Heart left ventricle (tissue), 13 donors: ENCODE data around the gene PLA2G12A.

Experiments
- CTCF ChIP-seq, 12 donors: fragments of 200-600 bp; sonication (generic) in 4 of 12; IDR thresholded peaks; one replicate each; pipeline versions ENCODE4 v1.5.0 to v1.8.0; 2018 to 2022; ENCODE audit warnings: antibody characterized with exemption in 12 of 12, mild to moderate bottlenecking in 5 of 12
- POLR2A ChIP-seq, 2 donors: fragments of 450-650 bp; IDR thresholded peaks; one replicate each; pipeline ENCODE4 v1.6.1; 2017; ENCODE audit warnings: antibody characterized with exemption in 2 of 2, mild to moderate bottlenecking in 2 of 2, moderate library complexity in 2 of 2
- donor health status: ischemic (EF 13 %, LVEDD 7.1; RV severe dilation, severe dysfunction).
- donor health status: DM: no; HTN: yes; CAD: no.
- donor health status: DM: no; HTN: no; CAD: no.
- donor health status: ischemic (EF 25% LVEDD 6.9; RV normal size, moderate dysfunction).
- donor health status: ischemic (EF 25% LVEDD 5.7; RV mildly dilated, moderate dysfunction).
- donor health status: ischemic (EF 35%, LVEDD 5.7; RV mildly dilated, moderate dysfunction).
- donor health status: nonischemic (EF 11% LVEDD 7.7; RV severe dilation, severe dysfunction).
- donor health status: DM: yes; HTN: yes; CAD: no.
- donor health status: PGD.
- donor health status: ischemic (EF 29% LVEDD 5.4; RV normal size, mild dysfunction).
- donor health status: nonischemic (EF 23%, LVEDD 6.1; RV moderate dilation, normal function).

GRCh38 chr4:109745830-109746229 is 16.0 kb upstream of the PLA2G12A start:
- TF ChIP-seq CTCF (IDR thresholded peaks at IDR 0.05) (no peak), POLR2A (IDR thresholded peaks at IDR 0.05) (no peak)
